HG03159 (cell line): ENCODE data around the gene ICAM5.

Experiments used
- ATAC-seq: cut with Tn5 transposase; IDR thresholded peaks from one replicate; pipeline ENCODE4 v1.9.1; 2021; ENCODE audit warnings: mild to moderate bottlenecking, moderate library complexity; ENCODE audit not compliant: unreplicated experiment

The ICAM5 gene

DNA sequence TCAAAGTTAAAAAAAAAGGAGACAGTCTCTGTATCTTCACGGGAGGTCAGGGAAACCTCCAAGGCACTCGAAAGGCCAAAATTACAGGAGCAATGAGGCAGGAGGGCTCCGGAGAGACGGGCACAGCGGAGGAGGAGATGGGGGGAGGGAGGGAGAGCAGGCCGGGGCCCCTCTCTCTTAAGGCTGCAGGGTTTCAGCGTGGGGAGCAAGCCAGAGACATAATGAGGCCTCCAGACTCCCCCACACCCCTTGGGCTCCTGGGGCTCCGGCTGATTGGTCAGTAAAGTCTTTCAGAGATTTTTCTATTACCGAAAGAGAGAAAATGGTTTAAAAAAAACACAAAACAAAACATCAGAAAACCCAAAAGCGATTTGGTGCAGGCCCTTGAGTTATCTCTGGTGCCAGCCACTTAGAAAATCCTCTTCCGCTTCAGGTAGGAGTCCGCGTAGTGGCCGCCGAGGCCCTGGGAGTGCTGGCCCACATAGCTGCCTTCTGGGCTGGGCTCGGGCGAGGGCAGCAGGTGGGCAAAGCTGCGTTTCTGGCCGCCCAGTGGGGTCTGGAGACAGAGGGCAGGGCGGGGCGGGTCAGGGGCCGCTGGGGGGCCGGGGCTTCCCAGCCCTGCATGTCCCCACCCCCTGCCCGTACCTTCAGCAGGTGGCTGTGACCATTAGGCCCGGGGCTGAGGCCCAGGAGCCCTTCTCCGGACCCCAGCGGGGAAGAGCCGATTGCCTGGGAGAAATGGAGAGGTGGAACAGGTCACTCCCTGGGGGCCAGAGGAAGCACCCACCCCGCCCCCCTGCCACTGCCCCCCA lies 27.5 kb downstream of the ICAM5 start:
- ATAC-seq, result no peak

DNA sequence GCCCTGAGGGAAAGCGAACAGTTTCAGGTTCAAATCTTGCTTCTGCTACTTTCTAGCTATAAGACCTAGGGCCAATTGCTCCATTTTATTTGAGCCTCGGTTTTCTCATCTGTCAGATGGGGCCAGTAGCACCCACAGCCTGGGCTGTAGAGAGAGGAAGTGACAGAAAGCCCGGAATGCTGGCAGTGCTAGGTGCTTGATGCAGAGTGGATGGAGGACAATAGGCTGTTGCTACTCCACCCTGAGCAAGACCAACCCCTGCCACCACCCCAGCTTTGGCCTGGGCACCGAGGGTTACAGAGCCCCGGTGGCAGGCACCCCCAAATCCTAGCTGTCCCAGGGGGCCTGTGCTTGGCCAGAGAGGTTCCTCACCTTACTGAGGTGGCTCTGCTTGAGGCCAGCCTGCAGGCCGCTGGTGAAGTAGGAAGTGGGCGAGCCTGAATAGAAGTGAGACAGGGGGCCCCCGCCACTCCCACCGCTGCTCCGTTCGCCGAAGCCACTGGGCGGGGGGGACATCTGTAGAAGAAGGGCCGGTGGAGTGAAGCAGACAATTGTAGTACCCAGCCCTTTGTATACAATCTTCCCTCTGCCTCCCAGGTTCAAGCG lies 28.2 kb downstream of the ICAM5 start:
- no peak for ATAC-seq

DNA sequence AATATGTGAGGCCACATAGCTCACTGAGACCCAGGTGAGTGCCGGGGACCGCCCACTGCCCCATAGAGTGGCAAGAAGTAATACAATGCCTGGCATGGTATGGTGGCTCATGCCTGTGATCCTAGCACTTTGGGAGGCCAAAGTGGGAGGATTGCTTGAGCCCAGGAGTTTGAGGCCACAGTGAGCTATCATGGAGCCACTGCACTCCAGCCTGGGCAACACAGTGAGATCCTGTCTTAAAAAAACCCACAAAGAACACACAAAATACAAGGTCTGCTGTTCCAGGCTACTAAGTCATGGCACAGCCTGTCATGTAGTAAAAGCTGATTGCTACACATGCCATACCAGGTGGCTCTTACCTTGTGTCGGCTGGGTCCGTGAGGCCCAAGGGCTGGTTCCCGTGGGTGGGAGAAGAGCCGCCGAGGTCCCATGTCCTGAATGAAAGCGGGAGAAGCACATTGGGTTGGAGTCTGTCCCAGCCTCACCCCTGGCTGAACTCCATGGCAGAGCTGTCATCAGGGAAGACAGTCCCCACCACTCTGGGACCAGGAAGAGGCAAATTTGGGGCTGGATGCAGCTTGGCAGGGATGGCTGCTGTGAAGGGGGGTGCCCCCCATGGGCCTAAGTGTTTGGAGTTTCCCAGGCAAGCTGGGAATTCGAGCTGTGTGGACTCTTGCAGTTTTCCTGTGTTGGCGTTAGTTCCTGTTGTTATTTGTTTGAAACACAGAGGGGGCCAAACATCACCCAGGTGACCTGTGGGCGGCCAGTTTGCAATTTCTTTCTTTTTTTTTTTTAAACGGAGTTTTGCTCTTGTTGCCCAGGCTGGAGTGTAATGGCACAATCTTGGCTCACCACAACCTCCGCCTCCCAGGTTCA lies 29.3 kb downstream of the ICAM5 start:
- ATAC-seq, result no peak

DNA sequence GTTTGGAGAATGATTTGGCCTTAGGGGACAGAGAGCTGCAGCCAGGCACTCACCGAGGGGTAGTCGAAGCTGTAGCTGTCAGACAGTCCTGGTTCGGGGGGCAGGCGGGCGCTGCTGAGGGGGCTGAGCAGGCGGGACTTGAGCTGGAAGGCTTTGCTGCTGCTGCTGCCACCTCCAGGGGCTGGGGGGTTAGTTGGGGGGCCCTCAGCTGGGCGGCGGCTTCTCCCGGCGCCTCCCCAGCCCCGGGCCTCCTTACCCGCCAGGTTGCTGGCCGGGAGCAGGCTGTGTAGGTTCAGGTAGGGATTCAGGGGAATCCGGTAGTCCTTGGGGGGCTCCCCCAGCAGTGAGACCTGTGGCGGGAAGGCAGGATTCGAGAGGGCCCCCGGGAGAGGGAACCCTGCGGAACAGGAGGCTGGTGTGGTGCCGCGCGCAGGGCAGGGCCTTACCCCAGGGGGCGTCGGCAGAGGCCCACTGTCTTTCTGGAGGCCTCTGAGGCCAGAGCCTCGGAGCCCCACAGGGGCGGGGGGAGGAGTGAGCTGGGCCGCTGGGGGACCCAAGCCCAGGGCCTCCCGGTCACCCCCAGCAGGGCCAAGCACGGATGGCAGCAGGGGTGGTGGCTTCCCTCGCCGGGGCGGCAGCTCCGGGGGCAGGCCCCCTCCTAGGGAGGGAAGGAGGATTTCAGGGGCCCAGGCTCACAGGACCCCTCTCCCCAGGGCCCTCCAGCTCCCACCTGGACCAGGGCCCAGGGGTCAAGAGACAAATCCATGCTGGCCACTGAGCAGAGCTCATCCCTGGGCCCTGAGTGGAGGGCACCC lies 31.1 kb downstream of the ICAM5 start:
- no peak for ATAC-seq

DNA sequence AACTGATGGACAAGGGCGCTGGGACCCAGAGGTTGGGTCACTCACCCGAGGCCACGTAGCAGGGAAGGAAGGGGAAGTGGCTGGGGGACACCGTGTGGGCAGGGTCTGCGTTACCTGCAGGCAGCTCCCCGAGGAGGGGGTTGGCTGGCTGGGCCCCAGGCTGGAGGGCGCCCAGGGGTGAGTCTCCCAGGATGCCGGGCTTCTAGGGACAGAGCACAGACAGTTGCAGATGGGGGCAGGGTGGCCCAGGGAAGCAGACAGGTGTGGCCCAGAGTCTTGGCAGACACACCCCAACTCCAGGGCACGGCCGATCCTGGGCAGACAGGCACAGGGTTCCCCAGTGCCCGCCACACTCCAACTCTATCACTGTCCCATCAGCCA lies 31.7 kb downstream of the ICAM5 start:
- no peak for ATAC-seq

DNA sequence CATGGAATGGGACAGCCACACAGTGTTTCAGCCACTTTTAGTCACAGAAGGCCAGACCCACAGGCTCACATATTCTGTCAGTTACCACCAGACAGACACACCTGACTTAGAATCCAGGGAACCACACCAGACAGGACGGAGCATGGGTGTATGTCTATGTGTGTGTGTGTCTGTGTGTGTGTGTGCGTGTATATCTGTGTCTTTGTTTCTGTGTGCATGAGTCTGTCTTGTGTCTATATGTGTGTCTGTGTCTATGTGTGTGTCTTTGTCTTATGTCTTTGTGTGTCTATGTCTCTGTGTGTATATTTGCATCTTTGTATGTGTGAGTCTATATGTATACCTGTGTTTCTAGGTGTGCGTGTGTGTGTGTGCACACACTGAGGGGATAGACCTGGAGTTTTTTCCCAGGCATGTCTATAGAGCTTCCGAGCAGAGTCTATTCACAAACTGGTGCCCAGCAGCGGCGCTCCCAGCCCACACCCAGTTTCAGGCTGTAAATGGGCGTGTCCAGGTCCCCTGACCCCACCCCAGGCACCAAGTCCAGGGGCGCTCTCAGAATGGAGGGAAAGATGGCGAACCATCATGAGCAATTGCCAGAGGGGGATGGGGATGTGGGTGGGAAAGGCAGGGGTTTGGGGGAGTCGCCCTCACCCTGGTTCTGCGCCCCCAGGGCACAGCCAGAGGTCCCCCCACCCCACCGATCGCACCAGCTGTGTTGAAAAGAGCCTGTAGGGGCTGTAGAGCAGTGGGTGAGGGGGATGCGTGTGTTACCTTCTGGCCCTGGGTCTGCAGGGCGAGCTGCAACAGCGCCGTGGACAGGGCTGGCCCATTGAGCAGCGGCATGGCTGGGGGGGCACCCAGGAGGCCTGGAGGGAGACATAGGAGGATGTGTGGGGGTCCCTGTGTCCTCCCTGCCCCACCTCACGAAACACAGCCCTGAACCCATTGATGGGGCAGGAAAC lies 32.4 kb downstream of the ICAM5 start:
- no peak for ATAC-seq

DNA sequence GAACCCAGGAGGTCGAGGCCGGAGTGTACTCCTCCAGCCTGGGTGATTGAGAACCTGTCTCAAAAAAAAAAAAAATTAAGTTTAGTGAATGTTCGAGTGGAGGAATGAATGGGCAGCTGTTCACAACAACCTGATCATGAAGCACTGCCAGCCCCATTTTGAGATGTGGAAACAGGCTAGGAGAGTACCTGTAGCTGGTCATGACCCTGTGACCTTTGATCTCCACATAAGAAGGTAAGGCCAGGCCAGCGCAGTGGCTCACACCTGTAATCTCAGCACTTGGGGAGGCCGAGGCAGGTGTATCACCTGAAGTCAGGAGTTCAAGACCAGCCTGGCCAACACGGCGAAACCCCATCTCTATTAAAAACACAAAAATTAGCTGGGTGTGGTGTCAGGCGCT lies 36.0 kb downstream of the ICAM5 start:
- no peak for ATAC-seq

DNA sequence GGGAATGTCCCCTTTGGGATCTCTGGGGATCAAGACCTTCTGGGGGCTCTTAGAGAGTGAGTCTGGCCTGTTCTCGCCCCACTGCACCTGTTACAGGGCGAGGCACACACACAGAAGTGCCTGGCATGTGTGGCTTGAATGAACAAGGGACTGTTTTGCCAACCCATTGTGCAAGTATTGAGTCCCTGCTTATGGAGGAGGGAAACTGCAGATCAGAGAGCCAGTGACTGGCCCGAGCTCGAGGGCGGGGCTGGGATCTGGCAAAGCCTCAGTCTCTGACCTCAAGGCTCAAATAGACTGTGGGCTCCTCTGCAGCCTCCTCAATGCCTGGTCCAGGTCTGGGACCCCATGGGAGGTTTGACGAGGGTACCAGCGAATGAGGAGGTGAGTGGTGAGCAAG lies 38.0 kb downstream of the ICAM5 start:
- no peak for ATAC-seq

DNA sequence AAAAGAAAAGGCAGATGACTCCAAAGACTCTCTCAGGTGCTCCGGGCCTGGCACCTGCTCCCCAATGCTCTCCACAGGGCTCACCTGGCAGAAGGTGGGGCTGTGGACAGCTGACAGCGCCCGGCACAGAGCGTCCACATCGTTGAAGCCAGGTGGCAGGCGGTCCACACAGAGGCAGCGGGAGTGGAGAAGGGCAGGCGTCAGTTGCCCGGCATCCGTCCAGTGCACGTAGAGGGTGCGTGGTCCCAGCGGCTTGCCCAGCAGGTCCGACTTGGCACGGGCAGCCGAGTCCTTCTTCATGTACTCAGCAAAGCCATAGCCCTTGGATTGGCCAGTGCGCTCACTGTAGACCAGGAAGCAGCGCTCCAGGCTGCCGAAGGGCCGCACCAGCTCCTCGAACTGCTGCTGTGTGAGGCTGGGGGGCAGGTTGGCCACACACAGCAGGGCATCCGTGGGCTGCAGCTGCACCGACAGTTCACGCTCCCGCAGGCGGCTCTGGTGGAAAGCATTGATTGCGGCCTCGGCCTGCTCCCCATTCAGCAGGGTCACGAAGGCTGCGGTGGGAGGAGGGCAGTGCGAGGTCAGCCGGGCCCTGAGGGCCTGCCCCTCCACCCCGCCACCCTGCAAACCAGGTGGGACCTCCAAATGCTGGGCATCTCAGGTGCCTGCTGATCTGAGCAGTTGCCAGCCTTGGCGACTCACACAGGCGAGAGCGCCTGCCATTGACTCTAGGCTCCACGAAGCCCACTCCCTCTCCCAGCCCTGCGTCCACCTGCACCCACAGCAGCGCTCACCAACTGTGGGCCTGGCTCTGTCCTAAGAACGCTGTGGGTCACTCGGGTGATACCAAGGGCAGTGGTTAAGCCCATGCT lies 39.0 kb downstream of the ICAM5 start:
- no peak for ATAC-seq

DNA sequence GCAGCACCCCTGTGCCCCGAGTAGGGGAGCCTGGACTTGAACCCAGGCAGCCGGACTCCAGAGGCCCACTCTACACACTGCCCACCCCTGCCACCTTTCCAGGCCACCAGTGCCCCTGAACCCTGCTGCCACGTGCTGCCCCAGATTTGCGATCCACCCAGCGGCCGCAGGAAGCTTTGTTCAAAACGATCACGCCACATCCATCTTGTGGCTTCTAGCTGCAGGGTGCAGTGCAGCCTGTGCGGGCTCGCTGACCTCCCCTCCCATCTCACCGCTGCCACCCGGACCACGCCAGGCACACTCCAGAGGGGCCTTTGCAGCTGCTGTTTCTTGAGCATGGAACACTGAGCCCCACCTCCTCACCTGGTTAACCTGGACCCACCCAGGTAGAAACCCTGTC lies 39.8 kb downstream of the ICAM5 start:
- no peak for ATAC-seq

DNA sequence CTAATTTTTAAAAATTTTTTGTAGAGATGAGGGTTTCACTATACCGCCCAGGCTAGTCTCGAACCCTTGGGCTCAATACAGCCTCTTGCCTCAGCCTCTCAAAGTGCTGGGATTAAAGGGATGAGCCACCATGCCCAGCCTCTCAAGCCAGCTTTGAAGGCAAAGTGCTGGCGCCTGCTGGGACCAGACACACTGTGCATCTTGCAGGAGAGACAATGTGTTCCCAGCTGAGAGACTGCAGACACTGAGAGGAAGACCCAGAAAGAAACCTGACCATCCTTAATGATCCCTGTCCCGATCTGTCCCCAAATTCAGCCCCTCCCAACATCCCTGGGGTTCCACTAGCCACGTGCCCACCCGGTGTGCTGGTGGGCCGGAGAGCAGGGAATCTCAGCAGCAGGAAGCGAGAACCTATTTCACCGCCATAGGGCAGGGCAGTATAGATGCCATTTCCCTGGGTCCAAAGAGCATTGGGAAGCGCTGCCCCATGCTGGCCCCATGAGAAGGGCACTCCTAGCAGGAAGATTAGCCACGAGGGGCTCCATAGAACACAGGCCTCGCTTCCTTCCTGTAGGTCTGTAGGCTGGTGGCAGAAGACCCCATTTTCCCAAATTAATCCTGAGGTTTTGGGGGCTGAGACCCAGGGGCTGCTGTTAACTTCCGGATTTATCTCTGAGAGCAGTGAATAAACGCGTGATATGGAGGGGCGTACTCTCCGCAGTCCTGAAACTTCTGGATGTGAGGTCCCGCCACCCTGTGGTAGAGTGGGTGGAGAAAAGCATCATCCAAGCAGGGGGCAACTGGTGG lies 42.6 kb downstream of the ICAM5 start:
- ATAC-seq, result no peak

DNA sequence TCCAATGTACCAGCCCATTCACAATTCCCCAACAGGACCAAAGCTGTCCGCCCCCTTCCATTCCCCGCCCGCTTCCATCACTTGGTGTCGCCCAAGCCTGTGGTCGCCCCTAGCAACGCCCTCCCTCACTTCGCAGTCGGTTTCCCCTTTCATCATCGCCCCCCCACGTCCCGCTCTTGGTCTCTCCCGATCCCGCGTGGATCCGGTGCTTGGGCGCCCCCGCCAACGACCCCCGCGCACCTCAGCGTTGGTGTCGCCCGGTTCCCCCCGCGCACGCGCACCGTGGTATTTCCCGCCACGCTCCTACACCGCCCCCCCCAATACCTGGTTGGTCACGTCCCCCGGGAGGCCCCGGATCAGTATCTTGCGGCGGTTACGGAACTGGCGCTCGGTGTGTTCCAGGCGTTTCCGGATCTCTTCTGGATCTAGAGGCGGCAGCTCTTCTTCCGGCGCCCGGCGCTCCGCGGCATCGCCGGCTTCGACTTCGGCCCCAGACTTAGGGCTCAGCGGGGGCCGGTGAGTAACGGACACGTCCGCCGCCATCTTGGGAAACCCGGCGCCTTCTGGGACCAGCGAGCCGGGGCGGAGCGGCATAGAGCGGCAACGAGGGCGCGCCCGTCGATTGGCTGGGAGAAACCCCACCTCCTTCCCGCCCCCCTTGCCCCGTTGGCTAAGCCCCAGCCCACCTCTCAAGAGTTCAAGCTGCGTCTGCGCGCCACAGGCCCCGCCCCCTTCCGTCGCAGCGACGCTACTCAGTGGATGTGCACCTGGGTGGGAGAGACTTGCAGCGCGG lies 43.4 kb downstream of the ICAM5 start, which contains the start of gene RAVER1:
TSS of gene RAVER1 (minus strand) at position 565 of the 793 bp plus-strand sequence. CDS start at position 543, 22 bp downstream.
- ATAC-seq, result peak; percentile 85

DNA sequence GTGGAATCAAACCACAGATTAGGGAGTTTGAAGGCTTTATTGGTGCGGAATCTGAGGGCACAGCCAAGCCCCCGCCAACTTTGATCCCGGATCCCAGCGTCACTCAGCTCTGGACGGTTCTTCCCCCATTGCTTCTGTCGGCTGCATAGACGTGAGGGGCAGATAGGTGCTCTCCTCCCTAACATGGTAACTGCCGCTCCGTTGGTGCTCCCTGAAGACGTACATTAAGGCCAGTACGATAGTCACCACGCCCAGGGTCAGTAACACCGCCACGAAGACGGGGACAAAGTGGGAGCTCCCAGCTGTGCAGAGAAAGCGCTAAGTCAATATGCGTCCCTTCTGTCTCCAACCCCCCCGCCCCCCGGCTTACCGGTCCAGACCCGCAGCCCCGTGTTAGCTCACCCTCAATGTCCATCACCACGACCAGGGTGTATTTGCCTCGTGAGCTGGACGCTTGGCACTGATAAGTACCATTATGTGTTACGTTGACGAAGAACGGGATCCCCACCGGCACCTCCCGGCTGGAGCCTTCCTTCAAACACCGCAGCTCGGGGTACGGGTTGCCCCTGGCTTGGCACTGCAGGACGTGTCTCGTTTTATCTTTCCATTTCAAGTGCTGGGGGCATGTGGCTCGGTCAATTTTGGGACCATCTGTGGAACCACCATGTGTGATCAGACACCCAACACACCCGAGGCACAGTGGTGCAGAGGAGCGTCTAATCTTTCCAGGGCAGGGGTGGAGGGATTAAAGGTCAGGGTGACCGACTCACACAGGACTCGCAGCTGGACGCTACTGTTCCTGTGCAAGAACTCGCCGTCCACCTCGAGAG lies 44.2 kb downstream of the ICAM5 start:
- ATAC-seq, result no peak

DNA sequence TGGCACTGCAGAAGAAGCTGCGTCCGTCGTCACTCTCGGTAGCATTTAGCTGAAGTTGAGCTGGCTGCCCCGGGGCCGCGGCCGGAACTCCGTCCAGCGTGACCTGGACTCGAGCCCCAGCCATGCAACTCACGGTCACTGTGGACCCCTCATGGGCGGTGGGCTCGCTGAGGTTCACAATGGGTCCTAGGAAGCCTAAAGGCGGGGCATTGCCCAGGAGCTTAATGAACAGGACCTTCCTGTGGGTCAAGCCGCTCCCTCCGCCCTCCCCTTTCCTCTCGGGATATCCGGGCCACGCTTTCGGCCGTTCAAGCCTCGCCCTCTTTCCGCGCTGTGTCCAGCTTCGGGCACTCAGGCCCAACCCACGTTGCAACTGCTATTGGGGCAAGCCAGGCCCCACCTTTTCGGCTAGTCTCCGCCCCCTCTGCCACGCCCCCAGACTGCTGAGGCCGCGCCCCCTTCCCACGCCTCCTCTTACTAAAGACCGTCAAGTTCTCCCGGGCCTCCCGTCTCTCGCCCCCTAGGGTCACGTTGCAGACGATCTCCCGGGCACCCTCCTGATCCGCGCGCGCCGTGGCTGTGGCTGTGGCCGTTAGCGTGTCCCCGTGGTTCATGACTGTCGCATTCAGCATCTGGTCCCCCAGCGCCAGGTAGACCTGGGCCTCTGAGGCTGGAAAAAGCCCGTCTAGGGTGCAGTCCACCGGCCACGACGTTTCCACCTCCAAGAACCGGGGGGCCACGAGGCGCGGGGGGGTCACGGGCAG lies 45.0 kb downstream of the ICAM5 start:
- no peak for ATAC-seq

DNA sequence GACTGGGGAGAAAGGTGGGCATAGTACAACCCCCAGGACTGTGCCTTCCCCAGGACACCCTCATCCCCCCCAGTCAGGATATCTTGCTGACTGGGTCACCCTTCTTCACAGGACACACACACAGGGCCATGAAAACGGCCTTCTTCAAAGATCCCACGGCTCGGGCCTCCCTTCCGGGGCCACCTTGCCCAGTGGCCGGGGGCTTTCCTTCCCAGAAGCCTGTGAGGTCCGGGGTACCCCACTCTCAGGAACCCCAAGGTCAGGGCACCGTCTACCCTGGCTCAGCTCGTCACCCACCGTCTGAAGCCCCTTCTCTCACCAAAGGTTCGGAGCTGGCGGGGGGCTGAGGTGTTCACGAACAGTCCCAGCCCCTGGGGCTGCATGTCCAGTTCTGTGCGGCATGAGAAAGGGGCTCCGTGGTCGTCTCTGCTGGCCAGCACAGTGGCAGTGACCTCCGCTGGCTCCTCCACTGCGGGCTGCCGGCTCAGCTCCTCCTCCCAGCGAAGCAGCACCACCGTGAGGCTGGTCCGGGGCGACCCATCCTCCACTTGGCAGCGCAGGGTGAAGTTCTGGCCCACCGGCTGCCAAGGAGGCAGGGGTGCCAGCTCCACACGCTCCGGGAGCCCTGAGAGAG lies 45.7 kb downstream of the ICAM5 start:
- no peak for ATAC-seq
